Gastrocnemius medialis (tissue), 4 donors: ENCODE results near the gene TMEM132C.

ENCODE experiments used
- CTCF ChIP-seq, 5 experiments: fragments of 450-650 bp in 3 of 5; fragments of 200-600 bp in 2 of 5; sonication (generic) in 2 of 5; IDR thresholded peaks in 4 of 5; conservative IDR thresholded peaks in 1 of 5; 1 replicate in 4 of 5; 2 replicates in 1 of 5; pipeline ENCODE4 v1.5.1; 2016 to 2019; ENCODE audit warnings: antibody characterized with exemption in 5 of 5, mild to moderate bottlenecking in 3 of 5, moderate library complexity in 3 of 5
- POLR2A ChIP-seq, 2 donors: fragments of 450-650 bp; IDR thresholded peaks; one replicate each; pipeline ENCODE4 v1.6.1; 2017; ENCODE audit warnings: antibody characterized with exemption in 2 of 2, mild to moderate bottlenecking in 2 of 2, moderate library complexity in 2 of 2

GRCh38 chr12:128657378-128657777 lies 390.4 kb downstream of the TMEM132C start:
- TF ChIP-seq CTCF (IDR thresholded peaks at IDR 0.05 in 4 of 5, conservative IDR thresholded peaks at IDR 0.05 in 1 of 5) = no peak
- no peak for TF ChIP-seq POLR2A (IDR thresholded peaks at IDR 0.05)
